A673 (cell line): ENCODE measurements around the gene SHQ1.

ENCODE experiments used
- CTCF ChIP-seq: fragments of 300-800, 200-600 bp; sonication (generic); conservative IDR thresholded peaks from 2 replicates; pipeline ENCODE4 v1.5.1; 2017; ENCODE audit warnings: low read depth, mild to moderate bottlenecking, antibody characterized with exemption, low read length, moderate library complexity, mixed read lengths
- EZH2 ChIP-seq: fragments of 200-600 bp; sonication (generic); IDR thresholded peaks from 2 replicates; pipeline ENCODE4 v1.6.1; 2017; ENCODE audit warnings: borderline replicate concordance, low read depth, mild to moderate bottlenecking, mixed read lengths, antibody characterized with exemption, low read length; ENCODE audit not compliant: poor library complexity, severe bottlenecking

DNA sequence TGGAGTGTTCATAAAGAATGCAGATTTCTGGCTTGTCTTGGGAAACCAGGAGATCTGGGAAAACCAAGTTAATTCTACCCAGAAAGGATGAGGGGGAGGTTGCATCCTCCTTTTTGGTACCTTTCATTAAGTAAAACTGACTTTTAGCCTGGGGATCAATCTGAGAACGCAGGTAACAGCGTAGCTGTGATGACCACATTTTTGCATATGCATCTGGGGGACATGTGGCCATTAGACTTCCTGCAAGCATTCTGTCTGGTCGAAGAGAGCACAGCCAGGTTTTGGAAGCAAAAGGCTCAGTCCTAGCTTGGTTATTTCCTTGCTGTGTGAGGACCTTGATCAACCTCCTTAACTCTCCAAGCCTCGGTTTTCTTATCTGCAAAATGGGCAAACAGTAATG lies 145.2 kb downstream of the SHQ1 start:
- TF ChIP-seq CTCF = no peak
- no peak for TF ChIP-seq EZH2
